ENCODE results near the gene ZNF132. TPM values are rescaled to one million over a fixed set of nuclear protein-coding genes. Genes with fewer than 3 reads are reported as not detected.
"Not testable (repeated sequence)": the region's sequence is repeated elsewhere in the genome, so short reads cannot be mapped to it uniquely, and the experiment has no call there.

The ZNF132 gene
- polyA plus RNA-seq (2013, experiment 1 of 2): 1.8 TPM
- polyA plus RNA-seq (2013, experiment 2 of 2): 2.2 TPM

DNA sequence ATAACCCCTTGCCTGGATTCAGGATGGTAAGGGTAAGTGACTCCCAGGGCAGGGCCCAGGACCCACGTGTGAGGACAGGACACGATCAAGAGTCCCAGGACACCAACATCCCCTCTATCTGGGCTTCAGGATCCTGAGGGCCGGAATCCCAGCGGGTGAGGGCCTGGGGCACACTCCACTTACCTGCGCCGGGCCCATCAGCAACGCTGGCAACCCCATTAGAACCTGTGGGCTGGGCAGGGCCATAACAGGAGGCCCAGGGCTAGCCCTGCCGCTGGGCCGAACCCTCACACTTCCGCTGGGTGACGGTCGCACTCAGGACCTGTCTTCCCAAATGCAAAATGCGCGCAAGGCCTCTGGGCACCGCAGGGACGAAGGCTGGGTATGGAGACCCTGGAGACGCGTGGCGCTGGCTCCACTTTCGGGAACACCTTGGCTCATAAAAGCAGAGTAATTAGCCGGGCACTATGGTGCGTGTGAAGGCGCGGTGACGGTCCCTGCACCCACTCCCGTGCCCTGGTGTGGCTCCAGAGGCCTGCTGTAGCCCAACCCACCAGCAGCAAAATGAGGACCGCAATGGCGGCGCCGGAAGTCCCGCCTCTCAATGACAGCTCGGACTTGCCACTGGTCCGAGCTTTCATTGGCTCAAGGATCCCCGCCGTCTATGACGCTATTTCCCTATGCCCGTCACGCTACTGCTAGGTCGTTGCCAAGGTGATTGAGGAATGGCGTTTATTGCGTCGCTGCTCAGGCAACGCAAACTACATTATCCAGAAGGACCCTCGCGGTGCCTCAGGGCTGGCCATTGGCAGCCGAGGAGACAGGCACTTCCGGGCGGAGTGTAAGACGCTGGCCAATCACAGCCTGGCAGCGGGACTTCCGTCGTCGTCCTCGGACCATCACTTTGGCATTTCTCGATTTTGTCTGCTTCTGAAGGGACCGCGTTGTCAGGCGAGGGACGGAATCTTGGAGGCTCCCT, at the start of gene ZNF132:
ZNF132 (minus strand) TSS at position 578 of the 979 bp plus-strand sequence; CDS start at position 246, 332 bp downstream.
- 9% methylated on average over 59 of the region's 59 CpGs for WGBS
- H3K4me3 ChIP-seq (ENCODE audit: low read length): peak within 1 kb of the TSS; percentile 71
- 0 out of 2 replicates have a peak within 1 kb of the TSS, but pooled peaks have one; percentile 25 for H3K9ac ChIP-seq (ENCODE audit: low read depth, low read length)
- peaks cover 15% of the 10 kb centered on the region; the same call in 1 of the 2 replicates for H3K27me3 ChIP-seq (ENCODE audit: insufficient read depth, low read length)
- no peaks in the 10 kb centered on the region for H3K4me1 ChIP-seq (ENCODE audit: insufficient read depth, low read length)
- H3K9me3 ChIP-seq (ENCODE audit: insufficient read depth, low read depth, low read length): peaks cover 38% of the 10 kb centered on the region
- H3K27ac ChIP-seq (ENCODE audit: low read depth, low read length): peak within 1 kb of the TSS; percentile 28; the same call in 1 of the 2 replicates
- peaks cover 22% of the 10 kb centered on the region for H3K36me3 ChIP-seq (ENCODE audit: insufficient read depth, low read length)

DNA sequence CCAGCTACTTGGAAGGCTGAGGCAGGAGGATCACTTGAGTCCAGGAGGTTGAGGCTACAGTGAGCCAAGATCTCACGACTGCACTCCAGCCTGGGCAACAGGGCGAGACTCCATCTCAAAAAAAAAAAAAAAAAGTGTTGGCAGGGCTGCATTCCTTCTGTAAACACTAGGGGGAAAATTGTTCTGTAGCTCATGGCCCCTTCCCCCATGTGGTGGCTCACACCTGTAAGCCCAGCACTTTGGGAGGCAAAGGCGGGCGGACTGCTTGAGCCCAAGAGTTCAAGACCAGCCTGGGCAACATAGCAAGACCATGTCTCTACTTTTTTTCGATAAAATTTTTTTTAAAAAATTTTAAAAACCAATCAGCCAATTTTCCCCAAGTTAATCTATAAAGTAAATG, 44.4 kb upstream of the ZNF132 start:
- WGBS: 97% methylated on average over 4 of the region's 5 CpGs
- H3K4me1 ChIP-seq (ENCODE audit: insufficient read depth, low read length); H3K9ac ChIP-seq (ENCODE audit: low read depth, low read length); H3K36me3 ChIP-seq (ENCODE audit: insufficient read depth, low read length); H3K27ac ChIP-seq (ENCODE audit: low read depth, low read length); H3K9me3 ChIP-seq (ENCODE audit: insufficient read depth, low read depth, low read length); H3K4me3 ChIP-seq (ENCODE audit: low read length); H3K27me3 ChIP-seq (ENCODE audit: insufficient read depth, low read length): not testable (repeated sequence)

DNA sequence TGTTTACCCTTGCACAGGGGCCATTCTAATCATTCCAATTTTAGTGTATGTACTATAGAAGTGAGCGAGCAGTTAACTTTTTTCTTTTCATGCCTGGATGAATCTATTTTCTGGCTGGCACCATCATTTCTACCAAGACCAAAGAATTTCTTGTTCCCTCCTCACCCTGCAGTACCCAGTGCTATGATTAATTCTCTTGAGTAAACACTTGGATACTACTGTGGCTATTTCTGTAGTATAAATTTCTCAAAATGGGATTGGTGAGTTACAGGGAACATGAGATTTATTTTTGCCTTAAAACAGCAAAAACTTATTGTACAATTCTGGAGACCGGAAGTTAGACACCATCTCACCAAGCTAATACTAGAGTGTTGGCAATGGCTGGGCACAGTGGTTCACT, 43.8 kb upstream of the ZNF132 start:
- Histone ChIP-seq H3K36me3 (ENCODE audit: insufficient read depth, low read length) (no peaks in the 10 kb centered on the region), H3K9ac (ENCODE audit: low read depth, low read length) (no peak overlapping the region), H3K27ac (ENCODE audit: low read depth, low read length) (no peak overlapping the region), H3K4me1 (ENCODE audit: insufficient read depth, low read length) (no peaks in the 10 kb centered on the region), H3K27me3 (ENCODE audit: insufficient read depth, low read length) (no peaks in the 10 kb centered on the region), H3K4me3 (ENCODE audit: low read length) (no peak overlapping the region), H3K9me3 (ENCODE audit: insufficient read depth, low read depth, low read length) (no peaks in the 10 kb centered on the region)
- 90% methylated on average over 2 of the region's 2 CpGs for WGBS

DNA sequence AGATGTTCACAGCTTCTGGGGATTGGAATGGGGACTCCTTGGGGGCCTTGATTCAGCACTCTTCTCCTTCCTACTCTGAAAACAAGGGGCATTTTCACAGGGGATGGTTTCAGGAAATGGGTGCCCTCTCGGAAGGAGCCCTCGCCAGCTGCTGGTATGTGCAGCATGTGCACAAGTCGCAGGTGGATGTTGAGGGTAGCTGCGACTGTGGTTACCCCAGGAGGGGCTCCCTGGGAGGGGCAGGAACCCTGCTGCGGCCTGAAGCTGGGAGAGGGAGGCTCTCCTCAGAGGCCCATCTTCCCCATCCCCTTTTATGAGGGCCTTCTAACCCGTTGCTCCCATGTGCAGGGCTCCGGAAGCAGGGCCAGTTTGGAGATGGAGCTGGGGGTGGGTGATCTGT, 42.4 kb upstream of the ZNF132 start:
- Histone ChIP-seq H3K9ac (ENCODE audit: low read depth, low read length) (no peak overlapping the region), H3K4me3 (ENCODE audit: low read length) (no peak overlapping the region), H3K27ac (ENCODE audit: low read depth, low read length) (no peak overlapping the region), H3K9me3 (ENCODE audit: insufficient read depth, low read depth, low read length) (no peaks in the 10 kb centered on the region), H3K36me3 (ENCODE audit: insufficient read depth, low read length) (no peaks in the 10 kb centered on the region), H3K4me1 (ENCODE audit: insufficient read depth, low read length) (no peaks in the 10 kb centered on the region), H3K27me3 (ENCODE audit: insufficient read depth, low read length) (no peaks in the 10 kb centered on the region)
- 88% methylated on average over 7 of the region's 7 CpGs for WGBS

DNA sequence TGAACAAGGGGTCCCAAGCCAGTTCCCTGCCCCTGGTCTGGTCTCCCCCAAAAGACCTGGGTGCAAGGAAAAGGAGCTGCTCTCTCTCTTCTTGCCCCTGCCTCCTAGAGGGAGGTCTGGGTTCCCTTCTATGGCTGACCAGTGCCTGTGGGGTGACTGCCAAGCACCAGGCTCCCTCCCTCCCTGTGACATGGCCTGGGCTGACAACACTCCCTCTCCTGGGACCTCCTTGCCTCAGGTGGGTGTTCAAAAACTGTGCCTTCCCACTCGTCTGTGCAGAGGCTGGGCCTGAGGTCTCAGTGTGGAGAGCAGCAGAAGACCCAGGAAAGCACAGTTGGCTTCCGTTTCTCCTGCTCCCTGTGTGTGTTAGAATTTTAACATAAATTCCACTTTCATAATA, 40.9 kb upstream of the ZNF132 start:
- 78% methylated on average over 1 of the region's 2 CpGs for WGBS

DNA sequence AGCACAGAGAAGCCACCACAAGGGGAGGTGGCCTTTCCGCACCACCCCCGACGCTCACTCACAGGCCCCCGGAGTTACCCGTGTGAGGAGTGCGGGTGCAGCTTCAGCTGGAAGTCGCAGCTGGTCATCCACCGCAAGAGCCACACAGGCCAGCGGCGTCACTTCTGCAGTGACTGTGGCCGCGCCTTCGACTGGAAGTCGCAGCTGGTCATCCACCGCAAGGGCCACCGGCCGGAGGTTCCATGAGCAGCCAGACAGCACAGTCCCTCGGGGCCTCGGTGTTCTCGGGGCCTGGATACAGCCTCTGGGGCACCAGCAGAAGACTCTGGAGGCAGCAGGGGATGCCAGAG, 40.5 kb upstream of the ZNF132 start:
- Histone ChIP-seq H3K9me3 (ENCODE audit: insufficient read depth, low read depth, low read length) (no peaks in the 10 kb centered on the region), H3K9ac (ENCODE audit: low read depth, low read length) (no peak overlapping the region), H3K27ac (ENCODE audit: low read depth, low read length) (no peak overlapping the region), H3K36me3 (ENCODE audit: insufficient read depth, low read length) (no peaks in the 10 kb centered on the region), H3K4me1 (ENCODE audit: insufficient read depth, low read length) (no peaks in the 10 kb centered on the region), H3K27me3 (ENCODE audit: insufficient read depth, low read length) (no peaks in the 10 kb centered on the region), H3K4me3 (ENCODE audit: low read length) (no peak overlapping the region)
- WGBS: 97% methylated on average over 20 of the region's 20 CpGs

More for the DNA sequence above, 40.9 kb upstream of the ZNF132 start:
- Histone ChIP-seq H3K36me3 (ENCODE audit: insufficient read depth, low read length) (no peaks in the 10 kb centered on the region), H3K4me3 (ENCODE audit: low read length) (no peak overlapping the region), H3K9me3 (ENCODE audit: insufficient read depth, low read depth, low read length) (no peaks in the 10 kb centered on the region), H3K4me1 (ENCODE audit: insufficient read depth, low read length) (no peaks in the 10 kb centered on the region), H3K27me3 (ENCODE audit: insufficient read depth, low read length) (no peaks in the 10 kb centered on the region), H3K27ac (ENCODE audit: low read depth, low read length) (no peak overlapping the region), H3K9ac (ENCODE audit: low read depth, low read length) (no peak overlapping the region)

DNA sequence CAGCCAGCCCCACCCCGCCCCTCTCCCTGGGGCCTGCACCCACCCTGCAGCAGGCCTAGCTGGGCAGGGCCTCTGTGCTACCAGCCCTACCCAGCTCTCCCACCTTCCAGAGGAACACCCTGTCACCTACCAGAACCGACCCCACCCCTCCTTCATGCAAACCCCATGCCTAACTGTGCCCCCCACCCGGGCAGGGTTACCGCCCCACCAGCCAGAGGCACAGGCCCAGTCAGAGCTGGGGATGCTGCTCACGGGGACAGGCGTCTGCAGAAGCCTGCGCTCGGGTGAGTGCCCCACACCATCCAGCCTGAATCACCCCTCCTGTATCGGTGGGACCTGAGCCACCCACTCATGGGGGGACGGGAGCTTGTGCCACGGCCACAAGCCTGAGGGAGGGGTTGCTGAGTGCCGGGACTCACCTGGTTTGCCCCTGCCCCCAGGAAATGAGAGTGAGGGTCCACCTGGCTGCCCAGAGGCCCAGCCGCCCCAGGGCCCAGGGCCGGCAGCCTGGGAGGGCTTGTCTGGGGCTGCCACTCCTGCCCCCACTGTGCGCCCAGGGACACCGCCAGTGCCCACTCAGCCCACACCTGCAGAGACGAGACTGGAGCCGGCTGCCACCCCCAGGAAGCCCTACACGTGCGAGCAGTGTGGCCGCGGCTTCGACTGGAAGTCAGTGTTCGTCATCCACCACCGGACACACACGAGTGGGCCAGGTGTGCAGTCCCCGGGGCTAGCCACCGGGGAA, 40.0 kb upstream of the ZNF132 start:
- Histone ChIP-seq H3K4me3 (ENCODE audit: low read length) (no peak overlapping the region), H3K27ac (ENCODE audit: low read depth, low read length) (no peak overlapping the region), H3K9ac (ENCODE audit: low read depth, low read length) (no peak overlapping the region), H3K27me3 (ENCODE audit: insufficient read depth, low read length) (no peaks in the 10 kb centered on the region), H3K4me1 (ENCODE audit: insufficient read depth, low read length) (no peaks in the 10 kb centered on the region), H3K36me3 (ENCODE audit: insufficient read depth, low read length) (no peaks in the 10 kb centered on the region), H3K9me3 (ENCODE audit: insufficient read depth, low read depth, low read length) (no peaks in the 10 kb centered on the region)
- 94% methylated on average over 28 of the region's 28 CpGs for whole genome bisulfite sequencing

DNA sequence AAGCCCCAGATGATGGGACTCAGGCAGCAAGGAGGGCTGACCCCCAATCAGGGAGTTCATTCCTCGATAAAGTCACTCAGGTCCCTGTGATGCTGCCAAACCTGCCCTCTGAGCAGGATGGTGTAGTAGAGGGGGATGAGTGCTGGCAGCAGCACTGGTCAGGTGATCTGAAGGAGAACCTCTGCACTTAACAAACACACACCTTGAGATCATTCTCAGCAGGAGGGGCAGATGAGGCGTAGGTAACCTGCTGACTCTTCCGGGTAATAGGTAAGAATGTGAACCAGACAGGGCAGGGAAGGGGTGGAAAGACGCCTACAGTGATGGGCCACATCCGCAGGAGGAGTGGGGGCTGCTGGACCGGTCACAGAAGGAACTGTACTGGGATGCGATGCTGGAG, 39.4 kb upstream of the ZNF132 start:
- Histone ChIP-seq H3K9me3 (ENCODE audit: insufficient read depth, low read depth, low read length) (no peaks in the 10 kb centered on the region), H3K27ac (ENCODE audit: low read depth, low read length) (no peak overlapping the region), H3K9ac (ENCODE audit: low read depth, low read length) (no peak overlapping the region), H3K27me3 (ENCODE audit: insufficient read depth, low read length) (no peaks in the 10 kb centered on the region), H3K36me3 (ENCODE audit: insufficient read depth, low read length) (no peaks in the 10 kb centered on the region), H3K4me3 (ENCODE audit: low read length) (no peak overlapping the region), H3K4me1 (ENCODE audit: insufficient read depth, low read length) (no peaks in the 10 kb centered on the region)
- WGBS: 86% methylated on average over 7 of the region's 7 CpGs

DNA sequence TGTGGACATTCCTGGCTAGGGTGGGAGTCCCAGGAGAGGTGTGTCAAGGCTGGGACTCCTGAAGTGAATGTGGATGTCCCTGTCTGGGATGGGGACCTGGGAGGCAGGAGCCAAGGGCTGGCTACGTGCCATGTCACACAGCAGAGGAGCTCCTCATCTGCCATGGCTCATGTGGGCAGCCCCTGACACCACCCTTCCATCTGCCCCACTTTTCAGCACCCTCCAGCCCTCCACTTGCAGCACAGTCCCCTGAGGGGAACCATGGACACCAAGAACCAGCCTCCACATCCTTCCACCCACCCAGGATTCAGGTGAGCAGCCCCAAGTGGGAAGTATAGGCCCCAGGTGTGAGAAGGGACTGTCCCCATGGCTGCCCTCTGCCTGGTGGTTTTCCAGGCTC, 37.9 kb upstream of the ZNF132 start:
- Histone ChIP-seq H3K4me3 (ENCODE audit: low read length) (no peak overlapping the region), H3K9ac (ENCODE audit: low read depth, low read length) (no peak overlapping the region), H3K4me1 (ENCODE audit: insufficient read depth, low read length) (no peaks in the 10 kb centered on the region), H3K27me3 (ENCODE audit: insufficient read depth, low read length) (no peaks in the 10 kb centered on the region), H3K36me3 (ENCODE audit: insufficient read depth, low read length) (no peaks in the 10 kb centered on the region), H3K9me3 (ENCODE audit: insufficient read depth, low read depth, low read length) (no peaks in the 10 kb centered on the region), H3K27ac (ENCODE audit: low read depth, low read length) (no peak overlapping the region)
- 94% methylated on average over 1 of the region's 1 CpG for WGBS

DNA sequence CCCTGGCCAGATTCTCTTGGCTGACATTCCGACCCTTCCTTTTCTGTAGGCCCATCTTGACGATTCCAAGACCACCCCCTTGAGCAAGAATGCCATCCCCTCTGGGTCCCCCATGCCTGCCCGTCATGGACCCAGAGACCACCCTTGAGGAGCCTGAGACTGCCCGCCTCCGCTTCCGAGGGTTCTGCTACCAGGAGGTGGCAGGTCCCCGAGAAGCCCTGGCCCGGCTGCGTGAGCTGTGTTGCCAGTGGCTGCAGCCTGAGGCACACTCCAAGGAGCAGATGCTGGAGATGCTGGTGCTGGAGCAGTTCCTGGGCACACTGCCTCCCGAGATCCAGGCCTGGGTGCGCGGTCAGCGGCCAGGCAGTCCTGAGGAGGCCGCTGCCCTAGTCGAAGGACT, 37.2 kb upstream of the ZNF132 start:
- 91% methylated on average over 15 of the region's 15 CpGs for WGBS
- Histone ChIP-seq H3K9ac (ENCODE audit: low read depth, low read length) (no peak overlapping the region), H3K9me3 (ENCODE audit: insufficient read depth, low read depth, low read length) (no peaks in the 10 kb centered on the region), H3K4me1 (ENCODE audit: insufficient read depth, low read length) (no peaks in the 10 kb centered on the region), H3K36me3 (ENCODE audit: insufficient read depth, low read length) (peaks cover 7% of the 10 kb centered on the region; the same call in 1 of the 2 replicates), H3K27me3 (ENCODE audit: insufficient read depth, low read length) (no peaks in the 10 kb centered on the region), H3K4me3 (ENCODE audit: low read length) (peak overlapping the region; percentile 70), H3K27ac (ENCODE audit: low read depth, low read length) (no peak overlapping the region)

DNA sequence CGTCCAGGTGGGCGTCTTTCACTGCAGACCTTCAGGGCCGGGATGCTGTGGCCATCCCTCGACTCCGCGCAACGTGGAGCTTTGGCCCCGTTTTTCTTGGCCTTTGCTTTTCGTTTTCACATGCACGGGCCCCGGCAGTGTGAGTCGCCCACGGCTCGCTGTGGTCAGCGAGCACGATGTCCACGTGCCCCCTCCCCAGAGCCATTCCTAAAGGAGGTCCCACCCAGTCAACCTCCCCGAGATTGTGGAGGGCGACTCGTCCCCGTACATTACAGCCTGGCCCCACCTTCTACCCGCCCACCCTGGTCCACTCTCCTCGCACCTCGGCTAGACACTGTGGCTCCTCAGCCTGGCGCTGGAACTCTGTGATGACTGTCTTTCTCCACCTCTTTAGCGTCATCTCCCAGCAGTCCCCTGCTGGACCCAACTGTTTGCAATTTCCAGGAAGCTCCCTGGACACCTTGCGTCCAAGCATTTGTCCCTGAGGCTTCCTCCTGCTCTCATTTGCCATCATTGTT, 36.6 kb upstream of the ZNF132 start:
- Histone ChIP-seq H3K4me1 (ENCODE audit: insufficient read depth, low read length) (no peaks in the 10 kb centered on the region), H3K36me3 (ENCODE audit: insufficient read depth, low read length) (peaks cover 11% of the 10 kb centered on the region; the same call in 1 of the 2 replicates), H3K9me3 (ENCODE audit: insufficient read depth, low read depth, low read length) (no peaks in the 10 kb centered on the region)

More for the DNA sequence above, 36.6 kb upstream of the ZNF132 start:
- peak overlapping the region; percentile 70 for H3K4me3 ChIP-seq (ENCODE audit: low read length)
- H3K27me3 ChIP-seq (ENCODE audit: insufficient read depth, low read length): no peaks in the 10 kb centered on the region
- peak overlapping the region; percentile 67 for H3K9ac ChIP-seq (ENCODE audit: low read depth, low read length)
- 6% methylated on average over 27 of the region's 27 CpGs for WGBS
- peak overlapping the region; percentile 79 for H3K27ac ChIP-seq (ENCODE audit: low read depth, low read length)

Measured in HUES64 (cell line).